GM12874 (cell line): Measurements from ENCODE around the gene PTPN12.

Experiments
- CTCF ChIP-seq: IDR thresholded peaks from 2 replicates; pipeline ENCODE4 v1.5.1; 2011; ENCODE audit warnings: low read depth, mild to moderate bottlenecking, control low read depth, low read length, moderate library complexity; ENCODE audit not compliant: insufficient read depth

PTPN12 gene

GRCh38 chr7:77543910-77544309 is 6.8 kb downstream of the PTPN12 start:
- no peak for TF ChIP-seq CTCF

GRCh38 chr7:77544518-77544917 is 7.4 kb downstream of the PTPN12 start:
- TF ChIP-seq CTCF = no peak

- no peak for TF ChIP-seq CTCF
Measured at GRCh38 chr7:77548206-77548605, 11.1 kb downstream of the PTPN12 start.

- no peak for TF ChIP-seq CTCF
Measured at GRCh38 chr7:77549106-77549870, 12.2 kb downstream of the PTPN12 start.

GRCh38 chr7:77550586-77550985 is 13.5 kb downstream of the PTPN12 start:
- no peak for TF ChIP-seq CTCF

- no peak for TF ChIP-seq CTCF
Measured at GRCh38 chr7:77553123-77553522, 16.0 kb downstream of the PTPN12 start.

GRCh38 chr7:77558284-77558967 is 21.3 kb downstream of the PTPN12 start:
- TF ChIP-seq CTCF = no peak
